ENCODE data around the gene NLRC5. TPM values are rescaled to one million over a fixed set of nuclear protein-coding genes. Genes with fewer than 3 reads are reported as not detected.

The NLRC5 gene
- total RNA-seq, 3 donors from 2014 or later: 110 to 127 (median 113) TPM

- ATAC-seq (no peak), DNase-seq (no peak)
- intact Hi-C loops (cut with DNase I, micrococcal nuclease): no loop called here
- no peaks in the 10 kb centered on the region for H3K9me3 ChIP-seq
- H3K36me3 ChIP-seq (ENCODE audit: low read depth): no peaks in the 10 kb centered on the region
- TF ChIP-seq CTCF (IDR thresholded peaks at IDR 0.05): no peak
- no peak overlapping the region for H3K4me3 ChIP-seq
- H3K4me1 ChIP-seq (ENCODE audit: low read depth): no peaks in the 10 kb centered on the region
These were observed 83.4 kb downstream of the NLRC5 start for GRCh38 chr16:57072616-57073275.

- ATAC-seq: no peak
- H3K4me1 ChIP-seq (ENCODE audit: low read depth): no peaks in the 10 kb centered on the region
These were observed 88.4 kb downstream of the NLRC5 start for GRCh38 chr16:57077714-57078113.

GRCh38 chr16:57081744-57082143, 92.4 kb downstream of the NLRC5 start:
- Histone ChIP-seq H3K4me1 (ENCODE audit: low read depth) (peaks cover 3% of the 10 kb centered on the region), H3K4me3 (no peak overlapping the region), H3K9me3 (no peaks in the 10 kb centered on the region), H3K36me3 (ENCODE audit: low read depth) (no peaks in the 10 kb centered on the region)
- intact Hi-C loops (cut with DNase I, micrococcal nuclease): loop anchor here in 1 of 2 donors (10.0 kb wide), 1 partner anchor 83 kb away; no protein-coding TSS in a partner anchor
- no peak for TF ChIP-seq CTCF (IDR thresholded peaks at IDR 0.05)
- DNase-seq: no peak
- ATAC-seq: no peak

More at GRCh38 chr16:57077714-57078113, 88.4 kb downstream of the NLRC5 start:
- DNase-seq: no peak
- no peaks in the 10 kb centered on the region for H3K36me3 ChIP-seq (ENCODE audit: low read depth)
- intact Hi-C loops (cut with DNase I, micrococcal nuclease): no loop called here
- no peak for TF ChIP-seq CTCF (IDR thresholded peaks at IDR 0.05)
- no peak overlapping the region for H3K4me3 ChIP-seq
- no peaks in the 10 kb centered on the region for H3K9me3 ChIP-seq

- H3K36me3 ChIP-seq (ENCODE audit: low read depth): no peaks in the 10 kb centered on the region
- intact Hi-C loops (cut with DNase I, micrococcal nuclease): loop anchor here in 1 of 2 donors (10.0 kb wide), 1 partner anchor 82 kb away; no protein-coding TSS in a partner anchor
- H3K4me1 ChIP-seq (ENCODE audit: low read depth): peaks cover 3% of the 10 kb centered on the region
- H3K4me3 ChIP-seq: no peak overlapping the region
- no peak for TF ChIP-seq CTCF (IDR thresholded peaks at IDR 0.05)
- H3K9me3 ChIP-seq: no peaks in the 10 kb centered on the region
- DNase-seq (no peak), ATAC-seq (no peak)
These were observed 93.3 kb downstream of the NLRC5 start for GRCh38 chr16:57082664-57083063.

- intact Hi-C loops (cut with DNase I, micrococcal nuclease): loop anchor here in 1 of 2 donors (10.0 kb wide), 1 partner anchor 81 kb away; no protein-coding TSS in a partner anchor
- ATAC-seq (no peak), DNase-seq (no peak)
- Histone ChIP-seq H3K9me3 (no peaks in the 10 kb centered on the region), H3K36me3 (ENCODE audit: low read depth) (no peaks in the 10 kb centered on the region), H3K4me3 (no peak overlapping the region), H3K4me1 (ENCODE audit: low read depth) (peaks cover 3% of the 10 kb centered on the region)
- no peak for TF ChIP-seq CTCF (IDR thresholded peaks at IDR 0.05)
These were observed 94.2 kb downstream of the NLRC5 start for GRCh38 chr16:57083485-57084126.
